Measurements from ENCODE around the gene HOXD10.

- TF ChIP-seq POLR2AphosphoS5 (IDR thresholded peaks at IDR 0.05) (no peak), POLR2A (IDR thresholded peaks at IDR 0.05) (no peak), EP300 (IDR thresholded peaks at IDR 0.05) (no peak)
- TF ChIP-seq, protein P1, sequence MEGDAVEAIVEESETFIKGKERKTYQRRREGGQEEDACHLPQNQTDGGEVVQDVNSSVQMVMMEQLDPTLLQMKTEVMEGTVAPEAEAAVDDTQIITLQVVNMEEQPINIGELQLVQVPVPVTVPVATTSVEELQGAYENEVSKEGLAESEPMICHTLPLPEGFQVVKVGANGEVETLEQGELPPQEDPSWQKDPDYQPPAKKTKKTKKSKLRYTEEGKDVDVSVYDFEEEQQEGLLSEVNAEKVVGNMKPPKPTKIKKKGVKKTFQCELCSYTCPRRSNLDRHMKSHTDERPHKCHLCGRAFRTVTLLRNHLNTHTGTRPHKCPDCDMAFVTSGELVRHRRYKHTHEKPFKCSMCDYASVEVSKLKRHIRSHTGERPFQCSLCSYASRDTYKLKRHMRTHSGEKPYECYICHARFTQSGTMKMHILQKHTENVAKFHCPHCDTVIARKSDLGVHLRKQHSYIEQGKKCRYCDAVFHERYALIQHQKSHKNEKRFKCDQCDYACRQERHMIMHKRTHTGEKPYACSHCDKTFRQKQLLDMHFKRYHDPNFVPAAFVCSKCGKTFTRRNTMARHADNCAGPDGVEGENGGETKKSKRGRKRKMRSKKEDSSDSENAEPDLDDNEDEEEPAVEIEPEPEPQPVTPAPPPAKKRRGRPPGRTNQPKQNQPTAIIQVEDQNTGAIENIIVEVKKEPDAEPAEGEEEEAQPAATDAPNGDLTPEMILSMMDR (IDR thresholded peaks at IDR 0.05): no peak
Measured at GRCh38 chr2:176072292-176072669, 44.3 kb upstream of the HOXD10 start.

Data from suprapubic skin (tissue), 4 donors.